Progenitor cell of endocrine pancreas (in vitro differentiated cells): ENCODE results near the gene LAPTM5. TPM values are rescaled to one million over a fixed set of nuclear protein-coding genes. Genes with fewer than 3 reads are reported as not detected.

Source experiments
- DNase-seq: peaks from one replicate; pipeline ENCODE4 v3.0.0; 2021; ENCODE audit warnings: low spot score; ENCODE audit not compliant: unreplicated experiment
- H3K27ac Mint-ChIP-seq: 2 replicates; pipeline ENCODE4 v1.8.0; 2021; ENCODE audit warnings: mild to moderate bottlenecking, moderate library complexity, mixed read lengths
- H3K27me3 Mint-ChIP-seq: 2 replicates; pipeline ENCODE4 v1.8.0; 2021; ENCODE audit warnings: mixed read lengths
- H3K36me3 Mint-ChIP-seq: 2 replicates; pipeline ENCODE4 v1.8.0; 2022; ENCODE audit warnings: mixed read lengths; ENCODE audit not compliant: insufficient read depth
- H3K4me1 Mint-ChIP-seq: 2 replicates; pipeline ENCODE4 v1.8.0; 2021; ENCODE audit warnings: low read depth, mixed read lengths
- H3K4me3 Mint-ChIP-seq: 2 replicates; pipeline ENCODE4 v1.8.0; 2021; ENCODE audit warnings: low read depth, mild to moderate bottlenecking, moderate library complexity, mixed read lengths
- H3K9me3 Mint-ChIP-seq: 2 replicates; pipeline ENCODE4 v1.8.0; 2021; ENCODE audit warnings: low read depth, mixed read lengths
- CTCF ChIP-seq: fragments of 200-600 bp; sonication (generic); IDR thresholded peaks from one replicate; pipeline ENCODE4 v1.5.0; 2021; ENCODE audit warnings: antibody characterized with exemption, mild to moderate bottlenecking; ENCODE audit not compliant: unreplicated experiment
- total RNA-seq: library from RNA; stranded (reverse); gene quantifications from 2 replicates; pipeline ENCODE4 v1.2.1, GENCODE V29; 2021

The LAPTM5 gene
- total RNA-seq, 1 donor from 2014 or later = not detected

- Mint-ChIP-seq H3K4me1 (peaks cover 19% of the 10 kb centered on the region), H3K27me3 (peaks cover 24% of the 10 kb centered on the region), H3K4me3 (no peak overlapping the region), H3K9me3 (no peaks in the 10 kb centered on the region), H3K36me3 (no peaks in the 10 kb centered on the region), H3K27ac (peak overlapping the region; percentile 33)
- no peak for TF ChIP-seq CTCF
- DNase-seq = no peak
These were observed 28.9 kb upstream of the LAPTM5 start for GRCh38 chr1:30786264-30786991.

DNA sequence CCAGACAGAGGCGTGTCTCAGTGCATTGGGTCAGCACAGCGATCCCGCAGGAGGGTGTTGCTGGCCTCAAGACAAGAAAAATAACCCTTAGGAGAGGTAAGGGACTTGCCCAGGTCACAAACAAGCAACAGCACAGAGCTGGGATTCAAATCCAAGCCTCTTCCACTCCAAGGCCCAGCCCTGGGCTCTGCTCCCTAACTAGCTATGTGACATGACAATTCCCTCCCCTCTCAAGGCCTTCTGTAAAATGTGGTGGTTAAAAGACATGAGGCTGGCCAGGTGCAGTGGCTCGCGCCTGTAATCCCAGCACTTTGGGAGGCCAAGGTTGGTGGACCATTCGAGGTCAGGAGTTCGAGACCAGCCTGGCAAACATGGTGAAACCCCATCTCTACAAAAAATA is 28.1 kb upstream of the LAPTM5 start:
- no peaks in the 10 kb centered on the region for H3K9me3 Mint-ChIP-seq
- no peak overlapping the region for H3K27ac Mint-ChIP-seq
- no peak overlapping the region for H3K4me3 Mint-ChIP-seq
- TF ChIP-seq CTCF = no peak
- no peaks in the 10 kb centered on the region for H3K36me3 Mint-ChIP-seq
- peaks cover 19% of the 10 kb centered on the region for H3K4me1 Mint-ChIP-seq
- no peak for DNase-seq
- H3K27me3 Mint-ChIP-seq = peaks cover 21% of the 10 kb centered on the region

GRCh38 chr1:30785181-30785580 is 27.6 kb upstream of the LAPTM5 start:
- no peak for TF ChIP-seq CTCF
- Mint-ChIP-seq H3K27me3 (peaks cover 23% of the 10 kb centered on the region), H3K36me3 (no peaks in the 10 kb centered on the region), H3K4me1 (peaks cover 19% of the 10 kb centered on the region), H3K4me3 (no peak overlapping the region), H3K9me3 (no peaks in the 10 kb centered on the region), H3K27ac (no peak overlapping the region)
- no peak for DNase-seq

GRCh38 chr1:30783256-30783915 is 25.8 kb upstream of the LAPTM5 start:
- peaks cover 15% of the 10 kb centered on the region for H3K4me1 Mint-ChIP-seq
- DNase-seq = no peak
- H3K36me3 Mint-ChIP-seq = no peaks in the 10 kb centered on the region
- no peaks in the 10 kb centered on the region for H3K9me3 Mint-ChIP-seq
- no peak overlapping the region for H3K4me3 Mint-ChIP-seq
- H3K27me3 Mint-ChIP-seq = peaks cover 24% of the 10 kb centered on the region
- no peak for TF ChIP-seq CTCF
- no peak overlapping the region for H3K27ac Mint-ChIP-seq

- Mint-ChIP-seq H3K36me3 (no peaks in the 10 kb centered on the region), H3K27ac (no peak overlapping the region), H3K4me3 (no peak overlapping the region), H3K9me3 (no peaks in the 10 kb centered on the region), H3K4me1 (peaks cover 10% of the 10 kb centered on the region), H3K27me3 (peaks cover 18% of the 10 kb centered on the region)
- DNase-seq = peak; percentile 76
- peak; percentile 63 for TF ChIP-seq CTCF
These were observed 25.0 kb upstream of the LAPTM5 start for GRCh38 chr1:30782361-30783255.
